NK-92 treated with Interleukin-12 subunit alpha and Interleukin-12 subunit beta, amount 100 ng/mL, for 24 hours (cell line): ENCODE data around the gene NINL.
"Not testable (repeated sequence)": the region's sequence is repeated elsewhere in the genome, so short reads cannot be mapped to it uniquely, and the experiment has no call there.

Experiments used
- DNase-seq: peaks from one replicate; lab custom pipeline; 2025; lab: John Stamatoyannopoulos, UW

The NINL gene

GRCh38 chr20:25592135-25592852 lies 7.0 kb upstream of the NINL start:
- DNase-seq: no peak

- not testable (repeated sequence) for DNase-seq
Observed at GRCh38 chr20:25590778-25591177, 5.4 kb upstream of the NINL start.

GRCh38 chr20:25588491-25588890 lies 3.2 kb upstream of the NINL start:
- DNase-seq: no peak

GRCh38 chr20:25587536-25587935 lies 2.2 kb upstream of the NINL start:
- DNase-seq: no peak

- no peak for DNase-seq
Observed at GRCh38 chr20:25586877-25587276, 1.5 kb upstream of the NINL start.

- DNase-seq: not testable (repeated sequence)
Observed at GRCh38 chr20:25583607-25584006, 1.7 kb downstream of the NINL start.

GRCh38 chr20:25580711-25581110 lies 4.6 kb downstream of the NINL start:
- DNase-seq: no peak

GRCh38 chr20:25579081-25579770 lies 6.1 kb downstream of the NINL start:
- no peak for DNase-seq

GRCh38 chr20:25576783-25577530 lies 8.4 kb downstream of the NINL start:
- DNase-seq: no peak

GRCh38 chr20:25574411-25574810 lies 10.9 kb downstream of the NINL start:
- no peak for DNase-seq

GRCh38 chr20:25573288-25574251 lies 11.8 kb downstream of the NINL start:
- DNase-seq: no peak

GRCh38 chr20:25571817-25572216 lies 13.5 kb downstream of the NINL start:
- no peak for DNase-seq

GRCh38 chr20:25571240-25571639 lies 14.1 kb downstream of the NINL start:
- no peak for DNase-seq

GRCh38 chr20:25570148-25570530 lies 15.2 kb downstream of the NINL start:
- no peak for DNase-seq

- DNase-seq: no peak
Observed at GRCh38 chr20:25567286-25567685, 18.0 kb downstream of the NINL start.

- DNase-seq: no peak
Observed at GRCh38 chr20:25566821-25567220, 18.5 kb downstream of the NINL start.

- DNase-seq: no peak
Observed at GRCh38 chr20:25565578-25566157, 19.7 kb downstream of the NINL start.

GRCh38 chr20:25563876-25564275 lies 21.5 kb downstream of the NINL start:
- DNase-seq: no peak

GRCh38 chr20:25563362-25563761 lies 22.0 kb downstream of the NINL start:
- no peak for DNase-seq

- DNase-seq: not testable (repeated sequence)
Observed at GRCh38 chr20:25561771-25562170, 23.6 kb downstream of the NINL start.

GRCh38 chr20:25553819-25554296 lies 31.5 kb downstream of the NINL start:
- no peak for DNase-seq
